DMS53 (cell line): ENCODE measurements around the gene MYO1G.
A peak's percentile ranks its signal among the peaks of the same experiment; 100 is the strongest.
"Not testable (repeated sequence)": the region's sequence is repeated elsewhere in the genome, so short reads cannot be mapped to it uniquely, and the experiment has no call there.

Experiments used
- DNase-seq: peaks from one replicate; lab custom pipeline; 2025; lab: John Stamatoyannopoulos, UW

MYO1G gene

DNA sequence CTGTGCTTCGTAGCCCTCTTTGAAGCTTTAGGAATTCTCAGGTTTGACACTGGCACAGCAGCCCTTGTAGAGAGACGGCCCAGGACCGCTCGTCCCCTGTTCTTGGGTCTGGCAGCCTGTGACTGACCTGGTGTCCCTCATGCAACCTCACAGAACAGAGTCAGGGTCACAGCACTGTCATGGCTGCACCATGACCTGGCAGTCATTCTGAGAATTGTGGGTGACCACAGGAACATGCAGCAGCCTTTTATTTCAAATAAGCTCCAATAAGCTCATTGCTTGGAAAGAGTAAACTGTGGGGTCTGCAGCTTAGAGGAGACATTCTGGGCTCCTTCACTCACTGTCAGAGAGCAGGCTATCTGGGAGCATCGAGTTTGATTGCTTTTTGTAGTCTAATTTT is 42.5 kb downstream of the MYO1G start:
- no peak for DNase-seq

DNA sequence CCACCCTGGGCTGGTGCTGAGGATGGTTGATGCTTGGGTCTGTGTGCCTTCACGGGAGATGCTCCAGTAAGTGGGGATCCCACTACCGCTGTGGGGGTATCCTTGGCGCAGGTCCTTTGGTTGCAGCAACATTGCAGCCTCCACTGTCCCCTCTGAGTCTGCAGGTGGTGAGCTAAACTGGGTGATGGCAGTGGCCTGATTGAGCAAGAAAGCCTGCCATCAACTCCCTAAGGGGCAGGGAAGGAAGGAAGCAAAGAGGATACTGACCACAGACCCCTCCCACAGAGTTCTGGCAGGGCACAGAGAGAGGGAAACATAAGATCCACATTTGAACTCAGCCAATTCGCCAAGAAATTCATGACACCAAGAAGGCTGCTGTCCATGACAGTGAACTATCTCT is 43.2 kb downstream of the MYO1G start:
- no peak for DNase-seq

DNA sequence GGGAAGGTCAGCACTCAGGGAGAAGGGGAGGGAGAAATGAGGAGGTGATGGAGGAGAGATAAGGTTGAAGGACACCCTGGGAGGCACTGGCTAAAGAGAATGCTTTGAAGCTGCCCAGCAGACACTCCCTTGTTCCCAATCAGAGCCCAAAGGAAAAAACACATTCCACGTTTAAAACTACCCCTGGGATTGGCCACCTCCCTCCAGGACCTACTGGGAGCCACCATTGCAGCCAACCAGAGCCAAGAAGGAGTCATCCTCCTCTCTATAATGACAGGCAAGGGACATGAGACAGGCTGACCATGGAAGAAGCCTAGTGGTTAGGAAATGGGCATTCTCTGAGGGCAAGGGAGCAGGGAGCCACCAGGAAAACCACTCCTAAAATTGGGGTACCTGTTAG is 43.8 kb downstream of the MYO1G start:
- no peak for DNase-seq

DNA sequence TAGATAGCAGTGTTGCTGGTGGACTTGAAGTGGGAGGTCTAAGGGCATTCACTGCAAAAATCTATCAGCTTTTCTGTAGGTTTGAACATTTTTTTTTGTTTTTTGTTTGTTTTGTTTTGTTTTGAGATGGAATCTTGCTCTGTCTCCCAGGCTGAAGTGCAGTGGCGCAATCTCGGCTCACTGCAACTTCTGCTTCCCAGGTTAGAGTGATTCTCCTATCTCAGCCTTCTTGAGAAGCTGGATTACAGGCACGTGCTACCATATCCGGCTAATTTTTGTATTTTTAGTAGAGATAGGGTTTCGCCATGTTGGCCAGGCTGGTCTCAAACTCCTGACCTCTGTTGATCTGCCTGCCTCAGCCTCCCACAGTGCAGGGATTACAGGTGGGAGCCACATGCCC is 44.3 kb downstream of the MYO1G start:
- not testable (repeated sequence) for DNase-seq

DNA sequence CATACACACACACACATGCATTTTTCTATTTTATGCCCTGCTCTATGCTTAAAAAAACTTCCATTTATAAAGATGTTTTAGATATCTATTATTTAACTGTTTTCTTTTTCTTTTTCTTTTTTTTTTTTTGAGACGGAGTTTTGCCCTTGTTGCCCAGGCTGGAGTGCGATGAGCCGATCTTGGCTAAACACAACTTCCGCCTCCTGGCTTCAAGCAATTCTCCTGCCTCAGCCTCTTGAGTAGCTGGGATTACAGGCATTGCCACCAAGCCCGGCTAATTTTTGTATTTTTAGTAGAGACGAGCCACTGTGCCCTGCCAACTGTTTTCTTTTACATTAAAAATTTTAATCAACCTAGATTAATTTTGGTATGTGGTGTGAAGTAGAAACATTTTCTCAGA is 47.9 kb downstream of the MYO1G start:
- DNase-seq = no peak

DNA sequence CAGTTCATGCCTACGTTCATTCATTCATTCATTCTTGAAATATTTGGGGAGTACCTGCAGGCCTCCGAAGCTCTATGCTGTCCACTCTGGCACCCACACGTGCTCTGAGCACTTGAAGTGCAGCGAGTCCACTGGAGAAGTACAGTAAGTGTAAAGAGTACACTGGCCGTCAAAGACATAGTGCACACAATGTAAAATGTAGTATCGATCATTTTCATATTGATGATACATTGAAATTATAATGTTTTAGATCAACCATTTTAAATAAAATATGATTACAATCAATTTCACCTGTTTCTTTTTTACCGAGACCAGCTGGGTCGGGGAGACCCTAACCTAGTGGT is 56.5 kb downstream of the MYO1G start:
- DNase-seq = no peak

DNA sequence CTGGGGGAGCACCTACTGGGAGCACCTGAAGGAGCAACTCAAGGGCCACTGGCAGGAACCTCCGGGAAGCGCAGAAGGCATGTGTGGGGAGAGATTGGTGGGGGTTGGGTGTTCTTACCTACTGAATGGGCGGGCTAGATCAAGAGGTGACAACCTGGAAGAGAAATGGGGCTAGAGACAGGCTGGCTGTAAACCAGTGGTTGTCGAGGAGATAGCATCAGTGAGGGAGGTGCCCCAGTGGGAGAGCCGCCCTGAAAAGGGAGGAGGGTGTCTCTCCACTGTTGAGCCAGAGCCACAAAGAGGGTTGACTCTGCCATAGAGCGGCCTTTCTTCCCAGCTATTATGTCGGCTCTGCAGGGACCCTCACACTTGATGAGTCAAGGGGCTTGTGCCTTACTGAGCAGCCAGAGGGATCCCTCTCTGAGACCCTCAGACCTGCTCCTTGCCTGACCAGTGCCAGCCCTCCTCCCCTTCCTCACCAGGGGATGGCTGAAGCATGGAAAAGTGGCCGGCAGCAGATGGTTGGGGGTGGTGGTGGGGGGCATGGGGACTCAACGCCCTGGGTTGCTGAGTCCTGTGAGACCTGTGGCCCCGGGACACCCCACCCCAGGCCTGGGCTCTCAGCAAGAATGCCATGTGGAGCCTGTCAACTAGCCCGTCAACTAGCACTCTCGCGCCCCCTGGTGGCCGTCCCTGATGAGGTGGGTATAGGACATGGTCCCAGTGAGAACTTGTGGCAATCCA is 57.0 kb downstream of the MYO1G start:
- peak; percentile 89 for DNase-seq

DNA sequence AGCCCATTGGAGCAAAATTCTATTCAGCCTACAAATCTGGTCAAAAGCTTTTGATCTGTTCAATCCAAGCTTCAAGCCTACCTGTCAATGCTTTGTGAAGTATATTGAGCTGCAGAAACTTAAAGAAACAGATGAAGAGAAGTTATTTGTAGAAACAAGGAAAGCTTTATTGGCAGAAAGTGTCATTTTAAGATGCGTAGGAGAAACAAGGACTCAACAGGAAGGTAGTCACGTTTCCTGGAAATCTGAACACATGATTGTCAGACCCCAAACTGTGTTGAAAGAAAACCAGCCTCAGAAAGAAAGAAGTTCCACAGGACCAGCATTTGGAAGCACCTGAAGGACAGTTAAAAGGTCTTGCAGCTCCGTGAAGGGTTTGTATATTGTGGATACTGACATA is 58.7 kb downstream of the MYO1G start:
- no peak for DNase-seq

DNA sequence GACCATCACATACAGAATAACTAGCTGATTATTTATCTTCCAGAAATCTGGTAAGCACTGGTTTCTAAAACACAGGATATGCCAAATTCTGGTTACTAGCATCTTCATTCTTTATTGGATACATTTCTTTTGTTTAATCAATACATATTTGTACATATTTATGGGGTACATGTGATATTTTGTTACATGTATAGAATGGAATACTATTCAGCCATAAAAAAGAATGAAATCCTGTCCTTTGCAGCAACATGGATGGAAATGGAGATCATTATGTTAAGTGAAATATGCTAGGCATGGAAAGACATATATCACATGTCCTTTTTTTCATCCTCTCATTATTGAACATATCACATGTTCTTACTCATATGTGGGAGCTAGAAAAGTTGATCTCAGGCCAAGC is 60.8 kb downstream of the MYO1G start:
- DNase-seq = no peak

DNA sequence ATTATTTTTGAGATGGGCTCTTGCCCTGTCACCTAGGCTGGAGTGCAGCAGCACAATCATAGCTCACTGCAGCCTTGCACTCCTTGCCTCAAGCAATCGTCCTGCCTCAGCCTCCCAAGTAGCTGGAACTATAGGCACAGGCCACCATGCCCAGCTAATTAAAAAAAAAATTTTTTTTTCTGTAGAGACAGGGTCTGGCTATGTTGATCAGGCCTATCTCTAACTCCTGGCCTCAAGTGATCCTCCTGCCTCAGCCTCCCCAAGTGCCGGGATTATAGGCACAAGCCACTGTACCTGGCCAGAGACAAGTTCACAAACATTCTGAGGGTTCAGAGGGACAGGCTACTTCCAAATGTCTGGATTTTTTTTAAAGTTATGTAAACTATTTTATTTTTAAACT is 61.4 kb downstream of the MYO1G start:
- no peak for DNase-seq

DNA sequence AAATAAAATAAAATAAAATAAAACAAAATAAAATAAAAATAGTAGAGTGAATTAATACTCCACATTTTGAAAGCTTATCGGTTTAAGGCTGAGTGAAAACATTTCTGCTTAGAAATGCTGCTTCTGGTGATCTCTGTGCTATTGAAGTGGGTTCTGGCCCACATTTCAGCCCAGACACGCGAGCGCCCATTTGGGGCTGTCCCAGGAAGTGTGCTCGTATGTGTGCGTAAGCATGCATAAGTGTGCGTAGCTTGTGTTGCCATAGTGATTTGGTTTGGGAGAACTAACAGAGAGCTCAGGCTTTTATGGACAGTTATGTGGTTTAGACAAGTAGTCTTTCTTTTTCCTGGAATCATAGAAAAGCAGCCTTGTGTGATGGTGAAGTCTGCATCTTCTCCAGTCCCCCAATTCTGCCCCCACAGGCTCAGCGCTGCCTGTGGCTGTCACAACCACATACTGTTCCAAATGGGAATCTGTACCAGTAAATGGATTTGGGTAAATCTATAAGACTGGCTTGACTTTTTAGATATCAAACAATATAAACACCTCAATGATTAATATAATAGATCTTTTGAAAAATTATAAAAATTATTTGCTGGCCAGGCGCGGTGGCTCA is 63.7 kb downstream of the MYO1G start:
- peak; percentile 60 for DNase-seq

DNA sequence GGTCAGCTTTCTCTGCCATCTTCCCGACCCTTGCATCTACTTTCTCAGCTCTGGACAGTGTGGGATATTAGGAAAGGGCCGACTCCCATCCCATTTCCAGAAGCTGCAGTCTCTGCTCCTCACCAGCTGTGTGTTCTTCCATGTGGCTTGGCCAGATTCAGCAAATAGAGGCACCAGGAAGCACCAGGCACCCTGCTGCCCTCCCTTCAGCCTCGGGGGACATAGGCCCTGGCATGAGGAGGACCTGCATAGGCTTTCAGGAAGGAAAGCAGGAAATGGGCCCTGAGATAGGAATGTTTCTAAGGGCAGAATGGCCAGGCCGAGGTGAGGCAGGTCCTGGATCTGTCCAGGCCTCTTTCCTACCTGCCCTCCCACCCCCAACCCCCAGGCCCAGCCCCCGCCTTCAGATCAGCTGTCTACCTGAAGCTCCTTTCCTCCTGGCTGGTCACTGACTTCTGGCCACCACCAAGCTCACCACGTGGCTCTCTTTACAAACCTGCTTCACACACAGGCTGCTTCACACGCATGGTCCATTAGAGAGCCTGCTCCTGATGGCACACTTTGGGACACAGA is 66.0 kb downstream of the MYO1G start:
- DNase-seq = peak; percentile 88
